Esophagus muscularis mucosa (tissue), 3 donors: ENCODE measurements around the gene ERCC6L2.

Experiments used
- POLR2A ChIP-seq: fragments of 450-650 bp; IDR thresholded peaks from one replicate; pipeline ENCODE4 v1.6.1; 2017; ENCODE audit warnings: antibody characterized with exemption, moderate library complexity, mild to moderate bottlenecking, low read depth
- POLR2AphosphoS5 ChIP-seq, 2 donors: sonication (generic); formaldehyde crosslinking; IDR thresholded peaks; one replicate each; pipeline ENCODE4 v1.6.1; 2017; ENCODE audit warnings: antibody characterized with exemption in 2 of 2
- TF ChIP-seq, protein P1 (sequence below), 3 experiments: fragments of 200-600 bp in 2 of 3; fragments of 450-650 bp in 1 of 3; sonication (generic) in 2 of 3; IDR thresholded peaks; one replicate each; pipeline ENCODE4 v1.5.1; 2017 to 2019; ENCODE audit warnings: antibody characterized with exemption in 3 of 3, mild to moderate bottlenecking in 2 of 3, moderate library complexity in 1 of 3

DNA sequence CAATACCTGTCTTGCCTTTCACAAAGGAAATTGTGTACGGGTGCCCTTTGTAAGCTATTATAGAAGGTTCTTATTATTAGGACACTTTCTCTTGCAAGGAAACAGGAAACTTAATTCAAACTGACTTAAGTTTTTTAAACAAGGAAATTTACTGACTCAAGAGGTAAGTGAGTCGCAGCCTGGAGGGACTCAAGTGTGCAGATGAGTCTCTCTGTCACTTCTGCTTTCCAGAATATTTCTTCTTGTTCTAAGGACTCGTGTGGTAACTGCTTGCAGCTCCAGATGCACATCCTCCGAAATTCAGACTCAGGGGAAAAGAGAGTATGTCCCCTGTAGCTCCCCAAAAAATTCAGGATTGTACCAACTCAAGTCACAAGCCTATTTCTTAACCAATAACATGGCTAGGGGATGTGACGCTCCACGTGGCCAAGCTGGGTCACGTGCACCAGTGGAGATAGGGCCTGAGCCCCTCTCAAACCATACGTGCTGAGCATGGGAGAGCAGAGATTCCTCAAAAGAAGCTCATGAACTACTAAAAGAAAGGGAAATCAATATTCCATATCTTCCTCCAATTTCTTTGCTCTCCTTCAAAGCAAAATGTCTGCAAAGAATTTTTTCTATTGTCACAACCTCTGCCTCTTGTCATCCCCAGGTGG, 49.2 kb upstream of the ERCC6L2 start:
- TF ChIP-seq POLR2AphosphoS5 (IDR thresholded peaks at IDR 0.05) (no peak), POLR2A (no peak)
- TF ChIP-seq, protein P1, sequence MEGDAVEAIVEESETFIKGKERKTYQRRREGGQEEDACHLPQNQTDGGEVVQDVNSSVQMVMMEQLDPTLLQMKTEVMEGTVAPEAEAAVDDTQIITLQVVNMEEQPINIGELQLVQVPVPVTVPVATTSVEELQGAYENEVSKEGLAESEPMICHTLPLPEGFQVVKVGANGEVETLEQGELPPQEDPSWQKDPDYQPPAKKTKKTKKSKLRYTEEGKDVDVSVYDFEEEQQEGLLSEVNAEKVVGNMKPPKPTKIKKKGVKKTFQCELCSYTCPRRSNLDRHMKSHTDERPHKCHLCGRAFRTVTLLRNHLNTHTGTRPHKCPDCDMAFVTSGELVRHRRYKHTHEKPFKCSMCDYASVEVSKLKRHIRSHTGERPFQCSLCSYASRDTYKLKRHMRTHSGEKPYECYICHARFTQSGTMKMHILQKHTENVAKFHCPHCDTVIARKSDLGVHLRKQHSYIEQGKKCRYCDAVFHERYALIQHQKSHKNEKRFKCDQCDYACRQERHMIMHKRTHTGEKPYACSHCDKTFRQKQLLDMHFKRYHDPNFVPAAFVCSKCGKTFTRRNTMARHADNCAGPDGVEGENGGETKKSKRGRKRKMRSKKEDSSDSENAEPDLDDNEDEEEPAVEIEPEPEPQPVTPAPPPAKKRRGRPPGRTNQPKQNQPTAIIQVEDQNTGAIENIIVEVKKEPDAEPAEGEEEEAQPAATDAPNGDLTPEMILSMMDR (IDR thresholded peaks at IDR 0.05), result no peak
